Osteocyte (in vitro differentiated cells): ENCODE measurements around the gene RAB4A. TPM values are rescaled to one million over a fixed set of nuclear protein-coding genes. Genes with fewer than 3 reads are reported as not detected.

Experiments
- DNase-seq: peaks from one replicate; pipeline ENCODE4 v3.0.0; 2021; ENCODE audit warnings: mixed read lengths; ENCODE audit not compliant: unreplicated experiment; ENCODE audit errors: extremely low spot score
- H3K27ac Mint-ChIP-seq: one replicate; pipeline ENCODE4 v1.8.0; 2021; ENCODE audit warnings: mild to moderate bottlenecking, mixed read lengths; ENCODE audit not compliant: unreplicated experiment
- H3K27me3 Mint-ChIP-seq: one replicate; pipeline ENCODE4 v1.8.0; 2021; ENCODE audit warnings: mixed read lengths; ENCODE audit not compliant: unreplicated experiment
- H3K36me3 Mint-ChIP-seq: one replicate; pipeline ENCODE4 v1.8.0; 2021; ENCODE audit warnings: mixed read lengths; ENCODE audit not compliant: unreplicated experiment
- H3K4me1 Mint-ChIP-seq: one replicate; pipeline ENCODE4 v1.8.0; 2021; ENCODE audit warnings: mixed read lengths; ENCODE audit not compliant: unreplicated experiment
- H3K4me3 Mint-ChIP-seq: one replicate; pipeline ENCODE4 v1.8.0; 2021; ENCODE audit warnings: mild to moderate bottlenecking, moderate library complexity, mixed read lengths; ENCODE audit not compliant: unreplicated experiment
- H3K9me3 Mint-ChIP-seq: one replicate; pipeline ENCODE4 v1.8.0; 2021; ENCODE audit warnings: mixed read lengths; ENCODE audit not compliant: unreplicated experiment
- CTCF ChIP-seq: fragments of 200-600 bp; sonication (generic); IDR thresholded peaks from 2 replicates; pipeline ENCODE4 v1.5.0; 2021; ENCODE audit warnings: antibody characterized with exemption, mild to moderate bottlenecking, moderate library complexity
- total RNA-seq: library from RNA; stranded (reverse); gene quantifications from 2 replicates; pipeline ENCODE4 v1.2.1, GENCODE V29; 2021

The RAB4A gene
- total RNA-seq, 1 donor from 2014 or later: 53.1 TPM

DNA sequence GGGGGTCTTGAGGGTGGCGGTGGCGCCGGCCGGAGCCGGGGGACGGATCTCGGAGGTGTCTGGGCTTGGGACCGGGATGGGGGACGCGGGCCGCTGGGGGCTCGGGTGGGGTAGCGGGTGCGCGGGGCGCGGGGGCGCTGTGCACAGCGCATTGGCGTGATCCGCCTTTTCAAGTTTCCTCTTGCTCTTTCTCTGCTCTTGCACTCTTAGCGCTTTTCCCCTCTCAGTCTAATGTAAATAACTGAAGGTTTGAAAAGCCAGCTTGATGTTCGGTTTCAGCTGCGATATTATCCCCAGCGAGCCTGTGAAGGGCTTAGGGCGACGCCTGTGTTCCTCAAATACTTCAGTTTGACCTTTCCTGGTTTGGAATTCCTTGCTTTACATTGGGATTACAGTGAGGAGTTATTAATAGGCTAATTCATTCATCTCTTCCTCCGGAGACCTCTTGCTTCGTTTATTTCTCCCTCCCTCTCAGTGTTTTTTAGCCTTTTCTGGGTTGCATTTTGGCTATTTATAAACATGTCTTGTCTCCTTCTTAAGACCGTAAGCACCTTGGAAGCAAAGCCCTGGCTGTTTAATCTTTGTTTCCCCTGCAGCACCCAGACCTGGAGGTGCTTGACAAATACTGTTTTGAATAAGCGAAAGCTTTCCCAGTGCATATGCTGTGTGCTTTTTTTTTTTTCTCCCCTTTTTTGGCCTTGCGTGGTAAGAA, 693 bp downstream of the RAB4A start:
- peak overlapping the region; percentile 97 for H3K4me3 Mint-ChIP-seq

GRCh38 chr1:229272164-229273158, 1.6 kb downstream of the RAB4A start:
- peaks cover 4% of the 10 kb centered on the region for H3K36me3 Mint-ChIP-seq
- TF ChIP-seq CTCF: no peak
- H3K4me3 Mint-ChIP-seq: peak overlapping the region; percentile 97
- no peak for DNase-seq
- H3K27ac Mint-ChIP-seq: peak overlapping the region; percentile 89
- no peaks in the 10 kb centered on the region for H3K27me3 Mint-ChIP-seq
- peaks cover 41% of the 10 kb centered on the region for H3K4me1 Mint-ChIP-seq
- peaks cover 3% of the 10 kb centered on the region for H3K9me3 Mint-ChIP-seq

More for the DNA sequence above, 693 bp downstream of the RAB4A start:
- DNase-seq: no peak
- Mint-ChIP-seq H3K36me3 (peaks cover 7% of the 10 kb centered on the region), H3K27ac (peak overlapping the region; percentile 89), H3K9me3 (peaks cover 9% of the 10 kb centered on the region), H3K27me3 (no peaks in the 10 kb centered on the region), H3K4me1 (peaks cover 41% of the 10 kb centered on the region)
- TF ChIP-seq CTCF: peak; percentile 27

GRCh38 chr1:229273507-229274232, 2.8 kb downstream of the RAB4A start:
- Mint-ChIP-seq H3K27ac (no peak overlapping the region), H3K9me3 (no peaks in the 10 kb centered on the region), H3K36me3 (peaks cover 1% of the 10 kb centered on the region), H3K4me3 (no peak overlapping the region), H3K4me1 (peaks cover 41% of the 10 kb centered on the region), H3K27me3 (no peaks in the 10 kb centered on the region)
- DNase-seq: no peak
- no peak for TF ChIP-seq CTCF

DNA sequence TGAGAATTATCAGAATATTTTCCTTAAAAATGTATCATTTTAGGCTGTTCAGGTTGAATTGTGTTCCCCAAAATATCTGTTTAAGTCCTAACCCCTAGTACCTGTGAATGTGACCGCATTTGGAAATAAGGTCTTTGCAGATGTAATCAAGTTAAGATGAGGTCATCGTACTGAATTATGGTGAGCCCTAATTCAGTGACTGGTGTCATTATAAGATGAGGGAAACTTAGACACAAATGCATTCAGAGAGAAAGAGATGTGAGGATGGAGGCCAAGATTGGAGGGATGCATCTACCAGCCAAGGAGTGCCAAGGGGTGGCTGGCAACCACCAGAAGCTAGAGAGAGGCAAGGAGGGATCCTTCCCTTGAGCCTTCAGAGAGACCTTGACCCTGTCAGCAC, 4.1 kb downstream of the RAB4A start:
- no peak for DNase-seq
- no peak overlapping the region for H3K27ac Mint-ChIP-seq
- no peaks in the 10 kb centered on the region for H3K27me3 Mint-ChIP-seq
- peaks cover 38% of the 10 kb centered on the region for H3K4me1 Mint-ChIP-seq
- H3K4me3 Mint-ChIP-seq: no peak overlapping the region
- no peaks in the 10 kb centered on the region for H3K9me3 Mint-ChIP-seq
- no peak for TF ChIP-seq CTCF
- H3K36me3 Mint-ChIP-seq: peaks cover 1% of the 10 kb centered on the region
